ENCODE data around the gene RPL41.

- TF ChIP-seq POLR2A (IDR thresholded peaks at IDR 0.05; ENCODE audit: low read depth, low read length), result no peak
- no peak for TF ChIP-seq POLR2AphosphoS5 (IDR thresholded peaks at IDR 0.05; ENCODE audit: low read depth, low read length)
- TF ChIP-seq TAF1 (IDR thresholded peaks at IDR 0.05; ENCODE audit: borderline replicate concordance, low read depth, low read length), result no peak
Observed at GRCh38 chr12:56074396-56074795, 42.0 kb upstream of the RPL41 start.
